GM19397 (cell line): ENCODE results near the gene RMND5B.
"Not testable (repeated sequence)": the region's sequence is repeated elsewhere in the genome, so short reads cannot be mapped to it uniquely, and the experiment has no call there.

Experiments
- ATAC-seq: cut with Tn5 transposase; IDR thresholded peaks from one replicate; pipeline ENCODE4 v1.9.1; 2021; ENCODE audit warnings: mild to moderate bottlenecking, moderate library complexity; ENCODE audit not compliant: unreplicated experiment

The RMND5B gene

GRCh38 chr5:178129296-178129695, 1.5 kb upstream of the RMND5B start:
- ATAC-seq = no peak

DNA sequence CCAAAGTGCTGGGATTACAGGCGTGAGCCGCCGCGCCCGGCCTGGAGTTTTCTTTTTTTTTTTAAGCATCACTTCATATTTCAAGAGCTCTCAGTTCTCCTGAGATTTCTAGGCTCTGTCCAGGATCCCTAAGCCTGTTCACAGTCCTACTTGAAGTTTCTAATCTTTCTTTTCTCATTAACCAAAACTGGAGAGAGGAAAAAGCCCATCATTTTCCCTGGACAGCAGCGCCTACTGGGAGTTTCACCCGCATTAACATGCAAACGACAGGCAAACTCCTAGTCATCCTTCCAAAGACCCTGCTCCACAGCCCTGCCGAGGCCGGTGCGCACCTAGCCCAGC, 609 bp upstream of the RMND5B start:
- ATAC-seq = not testable (repeated sequence)

- ATAC-seq = no peak
These were observed 707 bp downstream of the RMND5B start for GRCh38 chr5:178131446-178131996.

- ATAC-seq = no peak
These were observed 6.2 kb downstream of the RMND5B start for GRCh38 chr5:178136990-178137389.

GRCh38 chr5:178137991-178138390, 7.2 kb downstream of the RMND5B start:
- ATAC-seq = no peak

DNA sequence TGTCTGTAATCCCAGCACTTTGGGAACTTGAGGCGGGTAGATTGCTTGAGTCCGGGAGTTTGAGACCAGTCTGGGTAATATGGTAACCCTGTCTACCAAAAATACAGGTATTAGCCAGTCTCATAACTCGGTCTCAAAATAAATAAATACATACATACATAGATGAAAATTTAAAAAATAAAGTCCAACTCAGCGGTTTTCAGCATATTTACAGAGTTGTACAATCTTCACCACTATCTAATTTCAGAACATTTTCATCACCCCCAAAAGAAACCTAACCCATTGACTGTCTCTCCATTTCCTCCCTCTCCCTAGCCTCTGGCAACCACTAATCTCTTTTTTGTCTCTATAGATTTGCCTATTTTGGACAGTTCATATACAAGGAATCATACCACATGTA, 10.7 kb downstream of the RMND5B start:
- no peak for ATAC-seq

GRCh38 chr5:178142642-178143041, 11.8 kb downstream of the RMND5B start:
- ATAC-seq = no peak

- no peak for ATAC-seq
These were observed 12.4 kb downstream of the RMND5B start for GRCh38 chr5:178143246-178143645.

- no peak for ATAC-seq
These were observed 13.1 kb downstream of the RMND5B start for GRCh38 chr5:178143901-178144300.

GRCh38 chr5:178145965-178146820, 15.4 kb downstream of the RMND5B start:
- no peak for ATAC-seq

DNA sequence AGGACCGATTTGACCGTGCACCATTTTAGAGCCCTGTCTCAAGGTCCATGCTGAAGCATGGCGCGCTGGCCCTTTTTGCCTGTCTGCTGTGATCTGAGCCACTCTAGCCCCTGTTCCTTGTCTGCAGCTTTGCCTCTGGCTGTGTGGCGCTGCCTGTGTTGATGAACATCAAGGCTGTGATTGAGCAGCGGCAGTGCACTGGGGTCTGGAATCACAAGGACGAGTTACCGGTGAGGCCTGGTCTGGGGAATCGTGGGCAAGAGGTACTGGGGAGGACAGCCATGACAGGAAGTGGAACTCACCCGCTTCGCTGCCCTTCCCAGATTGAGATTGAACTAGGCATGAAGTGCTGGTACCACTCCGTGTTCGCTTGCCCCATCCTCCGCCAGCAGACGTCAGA, 16.6 kb downstream of the RMND5B start:
- ATAC-seq = no peak

GRCh38 chr5:178149199-178149932, 18.6 kb downstream of the RMND5B start:
- ATAC-seq = no peak

- no peak for ATAC-seq
These were observed 20.3 kb downstream of the RMND5B start for GRCh38 chr5:178150977-178151734.

GRCh38 chr5:178152491-178153444, 22.0 kb downstream of the RMND5B start:
- ATAC-seq = no peak

DNA sequence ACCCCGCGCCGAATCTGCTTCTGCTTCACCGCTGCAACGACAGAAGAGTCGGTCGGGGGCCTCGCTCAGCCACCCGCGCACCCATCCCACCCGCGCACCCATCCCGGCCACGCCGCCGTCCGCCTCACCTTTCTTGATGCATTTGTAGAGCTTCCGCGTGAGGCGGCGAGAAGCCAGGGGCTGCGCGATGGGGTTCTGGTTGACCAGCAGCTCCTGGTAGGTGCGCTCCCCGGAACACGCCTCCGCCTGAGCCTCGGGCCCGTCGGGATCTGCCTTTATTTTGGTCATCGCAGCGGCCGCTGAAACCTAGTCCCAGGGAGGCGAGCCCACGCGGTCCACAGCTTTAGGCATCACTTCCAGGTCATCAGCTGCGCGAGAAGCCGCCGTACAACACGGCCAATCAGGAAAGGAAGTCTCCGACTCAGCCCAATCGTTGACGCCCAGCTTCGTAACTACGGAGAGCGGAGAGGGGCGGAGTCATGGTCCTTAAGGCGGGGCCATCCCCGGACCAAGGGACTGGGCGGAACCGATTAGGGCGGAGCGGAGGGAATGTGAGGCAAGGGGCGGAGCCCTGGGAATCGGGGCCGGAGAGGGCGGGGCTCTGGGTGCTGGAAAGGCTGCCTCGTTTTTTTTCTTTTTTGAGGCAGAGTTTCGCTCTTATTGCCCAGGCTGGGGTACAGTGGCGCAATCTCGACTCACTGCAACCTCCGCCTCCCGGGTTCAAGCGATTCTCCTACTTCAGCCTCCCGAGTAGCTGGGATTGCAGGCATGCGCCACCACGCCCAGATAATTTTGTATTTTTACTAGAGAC, 22.9 kb downstream of the RMND5B start, which contains the start of gene NHP2:
TSS of gene NHP2 (minus strand) at position 356 of the 811 bp plus-strand sequence. CDS start at position 288, 68 bp downstream.
- ATAC-seq = peak; percentile 96

DNA sequence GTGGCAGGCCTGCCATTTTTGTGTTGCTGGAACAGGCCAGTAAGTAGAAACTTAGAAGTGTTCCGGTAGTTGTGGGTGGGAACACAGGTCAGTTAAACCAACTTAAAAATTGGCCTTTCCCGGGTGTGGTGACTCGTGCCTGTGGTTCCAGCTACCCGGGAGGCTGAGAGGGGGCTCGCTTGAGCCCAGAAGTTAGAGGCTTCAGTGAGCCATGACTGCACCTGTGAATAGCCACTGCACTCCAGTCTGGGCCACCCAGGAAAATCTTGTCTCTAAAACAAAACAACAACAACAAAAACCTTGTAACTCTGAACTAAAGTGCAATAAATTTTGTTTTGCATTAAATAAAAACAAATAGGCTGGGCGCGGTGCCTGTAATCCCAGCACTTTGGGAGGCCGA, 24.3 kb downstream of the RMND5B start:
- ATAC-seq = no peak

DNA sequence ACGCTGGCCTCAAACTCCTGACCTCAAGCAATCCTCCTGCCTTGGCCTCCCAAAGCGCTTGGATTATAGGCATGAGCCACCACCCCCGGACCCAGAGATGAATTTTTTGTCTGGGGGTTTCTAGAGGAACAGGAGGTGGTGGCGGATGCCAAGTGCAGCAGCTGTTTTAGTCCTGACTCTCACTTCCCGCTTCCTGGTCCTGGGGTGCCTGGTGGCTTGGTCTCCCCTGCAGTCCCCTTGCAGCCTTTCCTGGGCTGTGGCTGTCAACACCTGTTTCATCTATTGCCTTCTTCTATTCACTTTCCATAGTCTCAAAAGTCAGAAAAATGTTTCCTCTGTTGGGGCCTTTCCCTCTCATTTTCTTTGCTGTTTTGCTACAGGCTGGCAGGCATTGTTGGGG, 29.4 kb downstream of the RMND5B start:
- ATAC-seq = no peak

GRCh38 chr5:178162481-178162880, 31.7 kb downstream of the RMND5B start:
- ATAC-seq = no peak
